ENCODE measurements around the gene VEZF1. TPM values are rescaled to one million over a fixed set of nuclear protein-coding genes. Genes with fewer than 3 reads are reported as not detected.
"Not testable (repeated sequence)": the region's sequence is repeated elsewhere in the genome, so short reads cannot be mapped to it uniquely, and the experiment has no call there.

VEZF1 gene
- total RNA-seq, 1 donor from 2014 or later: 82.5 TPM

DNA sequence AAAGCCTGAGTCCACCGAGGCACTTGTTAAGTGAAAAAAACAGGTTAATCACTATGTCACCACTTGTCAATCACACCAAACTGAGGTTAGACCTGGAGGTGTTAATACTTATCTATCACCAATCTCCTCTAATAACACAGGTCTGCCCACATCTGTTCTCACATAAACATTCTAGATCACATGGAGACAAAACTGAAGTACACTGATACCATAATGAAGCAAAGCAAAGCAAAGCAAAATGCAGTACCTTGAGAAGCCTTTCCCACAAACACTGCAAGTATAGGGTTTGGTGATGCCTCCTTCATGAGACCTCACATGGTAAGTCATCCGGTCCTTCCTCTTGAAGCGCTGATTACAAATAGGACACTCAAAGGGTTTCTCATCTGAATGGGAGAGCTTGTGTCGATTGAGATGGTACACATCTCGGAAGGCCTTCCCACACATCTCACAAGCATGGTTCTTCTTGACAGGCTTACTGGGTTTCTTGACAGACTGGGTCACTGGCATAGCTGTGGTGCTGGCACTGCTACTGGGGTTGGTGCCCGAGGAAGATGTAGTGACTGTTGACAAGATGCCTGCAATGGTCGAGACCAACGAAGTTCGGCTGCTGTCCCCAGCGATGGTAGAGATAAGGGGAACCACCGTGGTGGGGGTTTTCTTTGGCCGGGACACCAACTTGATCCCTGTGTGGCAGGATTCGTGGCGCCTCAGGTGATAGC lies 5.4 kb downstream of the VEZF1 start:
- Mint-ChIP-seq H3K4me1 (peaks cover 54% of the 10 kb centered on the region), H3K4me3 (no peak overlapping the region), H3K9me3 (no peaks in the 10 kb centered on the region), H3K36me3 (peaks cover 21% of the 10 kb centered on the region), H3K27me3 (ENCODE audit: low read depth) (no peaks in the 10 kb centered on the region), H3K27ac (no peak overlapping the region)
- TF ChIP-seq, protein P1, sequence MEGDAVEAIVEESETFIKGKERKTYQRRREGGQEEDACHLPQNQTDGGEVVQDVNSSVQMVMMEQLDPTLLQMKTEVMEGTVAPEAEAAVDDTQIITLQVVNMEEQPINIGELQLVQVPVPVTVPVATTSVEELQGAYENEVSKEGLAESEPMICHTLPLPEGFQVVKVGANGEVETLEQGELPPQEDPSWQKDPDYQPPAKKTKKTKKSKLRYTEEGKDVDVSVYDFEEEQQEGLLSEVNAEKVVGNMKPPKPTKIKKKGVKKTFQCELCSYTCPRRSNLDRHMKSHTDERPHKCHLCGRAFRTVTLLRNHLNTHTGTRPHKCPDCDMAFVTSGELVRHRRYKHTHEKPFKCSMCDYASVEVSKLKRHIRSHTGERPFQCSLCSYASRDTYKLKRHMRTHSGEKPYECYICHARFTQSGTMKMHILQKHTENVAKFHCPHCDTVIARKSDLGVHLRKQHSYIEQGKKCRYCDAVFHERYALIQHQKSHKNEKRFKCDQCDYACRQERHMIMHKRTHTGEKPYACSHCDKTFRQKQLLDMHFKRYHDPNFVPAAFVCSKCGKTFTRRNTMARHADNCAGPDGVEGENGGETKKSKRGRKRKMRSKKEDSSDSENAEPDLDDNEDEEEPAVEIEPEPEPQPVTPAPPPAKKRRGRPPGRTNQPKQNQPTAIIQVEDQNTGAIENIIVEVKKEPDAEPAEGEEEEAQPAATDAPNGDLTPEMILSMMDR (IDR thresholded peaks at IDR 0.05; ENCODE audit: unreplicated experiment): no peak
- DNase-seq (ENCODE audit: low spot score in 2 of 2, unreplicated experiment in 2 of 2): no peak

- Mint-ChIP-seq H3K9me3 (no peaks in the 10 kb centered on the region), H3K4me3 (no peak overlapping the region), H3K27me3 (ENCODE audit: low read depth) (no peaks in the 10 kb centered on the region), H3K36me3 (peaks cover 32% of the 10 kb centered on the region), H3K27ac (no peak overlapping the region), H3K4me1 (peaks cover 41% of the 10 kb centered on the region)
- TF ChIP-seq, protein P1 (IDR thresholded peaks at IDR 0.05; ENCODE audit: unreplicated experiment): no peak
- no peak for DNase-seq (ENCODE audit: low spot score in 2 of 2, unreplicated experiment in 2 of 2)
Measured at GRCh38 chr17:57980522-57980921, 7.5 kb downstream of the VEZF1 start.

DNA sequence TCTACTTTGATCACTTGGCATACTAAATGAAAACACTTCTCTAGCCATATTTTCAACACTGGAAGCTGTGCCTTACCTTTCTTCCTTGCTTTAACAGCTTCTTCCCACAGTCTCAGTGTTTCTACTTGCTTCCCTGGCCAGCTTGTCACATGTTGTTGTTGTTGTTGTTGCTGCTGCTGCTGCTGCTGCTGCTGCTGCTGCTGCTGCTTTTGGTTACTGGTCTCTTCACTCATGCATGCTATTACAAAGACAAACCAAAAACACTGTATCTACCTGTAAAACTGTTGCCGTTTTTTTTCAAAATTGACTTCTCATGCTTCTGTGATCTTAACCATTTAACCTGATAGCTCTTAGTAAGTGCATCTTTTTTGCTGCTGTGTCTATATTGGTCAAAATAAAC lies 9.0 kb downstream of the VEZF1 start:
- TF ChIP-seq, protein P1 (IDR thresholded peaks at IDR 0.05; ENCODE audit: unreplicated experiment): no peak
- no peak overlapping the region for H3K4me3 Mint-ChIP-seq
- H3K9me3 Mint-ChIP-seq: no peaks in the 10 kb centered on the region
- no peak overlapping the region for H3K27ac Mint-ChIP-seq
- H3K4me1 Mint-ChIP-seq: peaks cover 27% of the 10 kb centered on the region
- peaks cover 45% of the 10 kb centered on the region for H3K36me3 Mint-ChIP-seq
- H3K27me3 Mint-ChIP-seq (ENCODE audit: low read depth): no peaks in the 10 kb centered on the region
- no peak for DNase-seq (ENCODE audit: low spot score in 2 of 2, unreplicated experiment in 2 of 2)

GRCh38 chr17:57976594-57976993 lies 11.5 kb downstream of the VEZF1 start:
- H3K9me3 Mint-ChIP-seq: no peaks in the 10 kb centered on the region
- H3K27ac Mint-ChIP-seq: no peak overlapping the region
- peaks cover 41% of the 10 kb centered on the region for H3K36me3 Mint-ChIP-seq

GRCh38 chr17:57975044-57975443 lies 13.0 kb downstream of the VEZF1 start:
- no peak overlapping the region for H3K27ac Mint-ChIP-seq
- peaks cover 9% of the 10 kb centered on the region for H3K4me1 Mint-ChIP-seq
- no peaks in the 10 kb centered on the region for H3K27me3 Mint-ChIP-seq (ENCODE audit: low read depth)
- peaks cover 35% of the 10 kb centered on the region for H3K36me3 Mint-ChIP-seq
- H3K9me3 Mint-ChIP-seq: no peaks in the 10 kb centered on the region
- TF ChIP-seq, protein P1 (IDR thresholded peaks at IDR 0.05; ENCODE audit: unreplicated experiment): no peak
- H3K4me3 Mint-ChIP-seq: no peak overlapping the region
- DNase-seq (ENCODE audit: low spot score in 2 of 2, unreplicated experiment in 2 of 2): no peak

More at GRCh38 chr17:57976594-57976993, 11.5 kb downstream of the VEZF1 start:
- TF ChIP-seq, protein P1 (IDR thresholded peaks at IDR 0.05; ENCODE audit: unreplicated experiment): no peak
- H3K27me3 Mint-ChIP-seq (ENCODE audit: low read depth): no peaks in the 10 kb centered on the region
- no peak for DNase-seq (ENCODE audit: low spot score in 2 of 2, unreplicated experiment in 2 of 2)
- H3K4me3 Mint-ChIP-seq: no peak overlapping the region
- H3K4me1 Mint-ChIP-seq: peaks cover 11% of the 10 kb centered on the region

- not testable (repeated sequence) for H3K27me3 Mint-ChIP-seq (ENCODE audit: low read depth); H3K9me3 Mint-ChIP-seq; H3K4me3 Mint-ChIP-seq; DNase-seq (ENCODE audit: low spot score in 2 of 2, unreplicated experiment in 2 of 2); H3K4me1 Mint-ChIP-seq; H3K27ac Mint-ChIP-seq
- peaks cover 35% of the 10 kb centered on the region for H3K36me3 Mint-ChIP-seq
Measured at GRCh38 chr17:57974053-57974824, 13.8 kb downstream of the VEZF1 start.
